ENCODE measurements around the gene PLIN3. TPM values are rescaled to one million over a fixed set of nuclear protein-coding genes. Genes with fewer than 3 reads are reported as not detected.

The PLIN3 gene
- total and polyA plus RNA-seq, 9 of the 15 experiments (the other 6 are each of a cell fraction or from before 2014, with no cell fraction given) = 7.5 to 75.6 (median 43.1) TPM

- no TSS peak for BruUV-seq (replicated peaks)
- intact Hi-C loops (cut with micrococcal nuclease) = loop anchor here (1.0 kb wide), 2 partner anchors 38 to 101 kb away; no protein-coding TSS in a partner anchor
- TF ChIP-seq ESRRA (IDR thresholded peaks at IDR 0.05; ENCODE audit: borderline replicate concordance, low read depth) (no peak), ZNF146 (CRISPR knock-in tag; IDR thresholded peaks at IDR 0.05; ENCODE audit: unreplicated experiment) (no peak), MAFF (IDR thresholded peaks at IDR 0.05; ENCODE audit: low read length) (no peak), MYNN (IDR thresholded peaks at IDR 0.05) (no peak), MYNN (CRISPR knock-in tag; IDR thresholded peaks at IDR 0.05) (no peak), CSDE1 (IDR thresholded peaks at IDR 0.05) (no peak), ZNF707 (CRISPR knock-in tag; conservative IDR thresholded peaks at IDR 0.05) (no peak), ZNF431 (CRISPR knock-in tag; IDR thresholded peaks at IDR 0.05) (0 out of 2 replicates have a peak, but pooled peaks have one; percentile 15), TAF15 (IDR thresholded peaks at IDR 0.05; ENCODE audit: low read depth, low read length) (no peak), ZKSCAN3 (CRISPR knock-in tag; IDR thresholded peaks at IDR 0.05) (no peak), CTCF (IDR thresholded peaks at IDR 0.05 in 2 of 3, conservative IDR thresholded peaks at IDR 0.05 in 1 of 3; ENCODE audit: insufficient read depth in 2 of 3, low read depth in 1 of 3, low read length in 3 of 3) (no peak), ZNF77 (CRISPR knock-in tag; IDR thresholded peaks at IDR 0.05) (no peak), CCAR2 (IDR thresholded peaks at IDR 0.05; ENCODE audit: low read depth, low read length) (no peak), TAF7 (tag; IDR thresholded peaks at IDR 0.05) (no peak), ZBTB8A (IDR thresholded peaks at IDR 0.05; ENCODE audit: partially characterized antibody) (no peak), ZNF830 (CRISPR knock-in tag; IDR thresholded peaks at IDR 0.05) (no peak), PREB (CRISPR knock-in tag; IDR thresholded peaks at IDR 0.05) (no peak), ZNF184 (CRISPR knock-in tag; IDR thresholded peaks at IDR 0.05) (no peak), CHD4 (IDR thresholded peaks at IDR 0.05; ENCODE audit: insufficient read depth, insufficient replicate concordance, low read depth, low read length, poor library complexity, severe bottlenecking) (no peak), GABPB1 (CRISPR knock-in tag; IDR thresholded peaks at IDR 0.05) (0 out of 2 replicates have a peak, but pooled peaks have one; percentile 40)
These were observed 43.3 kb upstream of the PLIN3 start for GRCh38 chr19:4910594-4911281.

More at GRCh38 chr19:4910594-4911281, 43.3 kb upstream of the PLIN3 start:
- Histone ChIP-seq H4K20me1 (replicated peaks; ENCODE audit: control insufficient read depth, insufficient read depth, low read length) (peaks cover 8% of the 10 kb centered on the region; the same call in 1 of the 2 replicates), H3K9me3 (replicated peaks; ENCODE audit: control insufficient read depth, insufficient read depth, low read depth, low read length) (no peaks in the 10 kb centered on the region), H3K79me2 (ENCODE audit: control insufficient read depth, insufficient read depth, low read length) (peaks cover 58% of the 10 kb centered on the region), H3K4me2 (ENCODE audit: insufficient read depth, low read length) (peak overlapping the region; percentile 90), H3K4me3 (peak overlapping the region; percentile 93), H3K27ac (ENCODE audit: extremely low read depth, low read depth, low read length) (peak overlapping the region; percentile 87), H3K27me3 (ENCODE audit: control insufficient read depth in 2 of 2, insufficient read depth in 2 of 2, low read length in 2 of 2) (no peaks in the 10 kb centered on the region), H3K9me1 (ENCODE audit: control insufficient read depth, insufficient read depth, low read length) (peaks cover 3% of the 10 kb centered on the region), H3K9ac (ENCODE audit: insufficient read depth in 1 of 2, low read depth in 2 of 2, low read length in 2 of 2) (peak overlapping the region; percentile 75 to 93), H3K4me1 (replicated peaks in 1 of 2; ENCODE audit: control insufficient read depth in 2 of 2, insufficient read depth in 2 of 2, low read length in 2 of 2) (peaks cover 33 to 50% of the 10 kb centered on the region in 2 experiments), H3K36me3 (ENCODE audit: control insufficient read depth, insufficient read depth, low read length) (peaks cover 51% of the 10 kb centered on the region), H2AFZ (ENCODE audit: low read depth, low read length) (peak overlapping the region; percentile 76)
- WGBS (ENCODE audit: insufficient coverage, low coverage, missing lambda C conversion rate) = 5% methylated on average over 18 of the region's 23 CpGs
- peak; percentile 62 for FAIRE-seq
- in situ Hi-C loops (cut with MboI) = loop anchor here (5.0 kb wide), 1 partner anchor 103 kb away; no protein-coding TSS in a partner anchor
- ATAC-seq = no peak
- peak in 2 of 4 experiments; percentile 62 to 73 for DNase-seq (ENCODE audit: extremely low read depth in 1 of 4, low spot score in 3 of 4)
- CTCF ChIA-PET (ENCODE audit: low intra/inter-chr PET ratio) = interaction anchor here (0.5 to 2.1 kb wide), 4 partner anchors 39 to 185 kb away, joined by 3 to 37 read pairs (median 4); no protein-coding TSS in a partner anchor
- POLR2A ChIA-PET = interaction anchor here (0.5 kb wide), 1 partner anchor 21 kb away, joined by 4 read pairs; no protein-coding TSS in a partner anchor

Data from K562 (cell line).